ENCODE results near the gene GHITM.
"Not testable (repeated sequence)": the region's sequence is repeated elsewhere in the genome, so short reads cannot be mapped to it uniquely, and the experiment has no call there.

GHITM gene, protein sequence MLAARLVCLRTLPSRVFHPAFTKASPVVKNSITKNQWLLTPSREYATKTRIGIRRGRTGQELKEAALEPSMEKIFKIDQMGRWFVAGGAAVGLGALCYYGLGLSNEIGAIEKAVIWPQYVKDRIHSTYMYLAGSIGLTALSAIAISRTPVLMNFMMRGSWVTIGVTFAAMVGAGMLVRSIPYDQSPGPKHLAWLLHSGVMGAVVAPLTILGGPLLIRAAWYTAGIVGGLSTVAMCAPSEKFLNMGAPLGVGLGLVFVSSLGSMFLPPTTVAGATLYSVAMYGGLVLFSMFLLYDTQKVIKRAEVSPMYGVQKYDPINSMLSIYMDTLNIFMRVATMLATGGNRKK

DNA sequence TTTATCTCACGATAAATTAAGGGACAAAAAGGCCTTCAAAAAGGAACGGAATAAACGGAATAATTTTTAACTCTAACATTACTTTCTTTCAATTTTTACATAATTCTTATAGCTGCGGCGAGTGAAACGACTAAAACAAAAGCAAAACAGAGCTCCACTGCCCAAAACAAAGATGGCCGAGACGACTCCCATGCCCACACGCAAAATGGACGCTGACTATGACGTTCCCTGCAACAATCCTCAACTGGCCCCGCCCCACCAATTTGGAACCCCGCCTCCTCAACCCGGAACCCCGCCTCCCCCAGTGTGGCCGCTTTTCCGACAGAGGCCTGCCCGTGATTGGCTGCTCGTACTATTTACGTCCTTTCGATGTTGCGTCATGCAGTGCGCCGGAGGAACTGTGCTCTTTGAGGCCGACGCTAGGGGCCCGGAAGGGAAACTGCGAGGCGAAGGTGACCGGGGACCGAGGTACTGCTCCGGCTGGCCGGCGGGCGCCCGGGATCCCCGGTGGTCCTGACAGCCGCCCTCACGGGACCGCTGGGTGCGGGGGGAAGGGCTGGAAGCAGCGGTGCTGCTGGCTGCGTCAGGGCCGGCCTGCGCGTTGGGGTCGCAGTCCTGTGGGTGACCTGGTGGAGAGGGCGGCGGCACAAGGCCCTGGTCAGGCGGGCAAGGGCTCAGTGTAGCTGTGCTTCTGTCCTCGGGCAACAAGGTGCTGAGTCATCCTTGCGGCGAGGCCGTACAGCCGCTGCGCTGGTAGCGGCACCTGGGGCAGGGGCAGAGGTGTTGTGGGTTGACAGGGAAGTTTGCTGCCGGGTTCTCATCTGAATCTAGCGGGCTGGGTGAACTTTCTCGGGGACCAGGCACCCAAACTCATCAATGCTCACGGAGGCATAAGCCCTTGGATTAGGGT is at the start of gene GHITM:
Gene GHITM, plus strand, starts transcription at position 384 of the 910 bp plus-strand sequence. CDS start 1,992 bp downstream, outside the sequence.
- peak; percentile 84 to 99 (median 98) for DNase-seq

- DNase-seq = peak in 1 of 56 donors; percentile 3
These were observed 43.4 kb upstream of the GHITM start for GRCh38 chr10:84095811-84096497.

DNA sequence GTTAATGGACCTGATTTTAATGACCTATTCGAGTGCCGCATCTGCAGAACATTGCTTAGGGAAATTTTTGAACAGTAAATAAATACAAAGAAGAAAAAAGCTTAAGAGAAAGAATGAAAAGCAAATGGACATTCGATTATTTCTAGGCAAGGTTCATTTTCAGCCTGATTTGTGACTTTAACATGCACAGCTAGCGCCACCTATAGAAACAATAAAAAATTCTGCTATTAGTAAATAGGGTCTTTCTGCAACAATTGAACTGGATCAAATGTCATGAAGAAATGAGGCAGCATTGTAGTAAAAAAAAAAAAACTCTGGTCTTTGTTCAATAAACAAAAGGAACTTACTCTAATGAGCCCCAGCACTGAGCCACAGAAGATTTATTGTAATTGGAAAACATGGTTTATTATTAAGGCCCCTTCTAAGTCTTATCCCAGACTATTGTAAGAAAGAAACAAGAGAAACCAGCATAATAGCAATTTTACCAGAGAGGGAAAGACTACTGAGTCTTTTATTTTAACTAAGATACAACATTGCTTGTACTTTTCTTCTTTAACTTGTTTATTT is 41.4 kb upstream of the GHITM start:
- DNase-seq = no peak

DNA sequence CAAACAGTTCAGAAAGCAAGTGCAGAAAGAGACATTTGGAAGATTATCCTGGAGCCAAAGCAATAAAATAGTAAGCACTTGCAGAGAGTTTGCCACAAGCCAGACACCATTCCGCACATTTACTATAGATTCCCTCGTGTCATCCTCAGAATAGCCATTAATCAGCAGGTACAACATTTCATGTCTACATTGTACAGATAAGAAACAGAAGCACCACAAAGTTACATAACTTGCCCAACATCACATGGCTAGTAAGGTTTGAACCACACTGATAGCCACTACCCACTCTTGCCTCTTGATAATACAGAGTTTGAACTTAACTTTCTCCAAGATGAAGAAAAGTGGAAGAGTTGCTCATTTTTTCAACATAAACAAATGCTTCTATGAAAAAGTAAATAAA is 40.6 kb upstream of the GHITM start:
- DNase-seq = no peak

DNA sequence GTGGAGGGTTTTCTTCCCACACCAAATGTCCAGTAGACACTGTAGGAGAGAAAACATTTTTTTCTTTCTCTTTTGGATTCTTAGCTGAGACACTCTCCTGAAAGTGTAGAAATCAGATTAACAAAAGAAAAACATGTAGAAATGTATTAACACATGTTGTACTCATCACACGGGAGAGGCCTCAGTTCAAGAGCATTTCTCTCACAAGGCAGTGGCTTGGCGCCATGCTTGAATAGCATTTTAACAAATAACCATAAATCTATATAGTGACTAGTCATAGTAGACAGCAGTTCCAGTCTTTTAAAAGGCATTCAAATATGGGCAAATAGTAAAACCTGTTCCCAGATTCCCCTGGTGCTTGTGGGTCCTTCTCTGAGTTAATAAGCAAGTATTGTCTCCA is 38.3 kb upstream of the GHITM start:
- no peak for DNase-seq

DNA sequence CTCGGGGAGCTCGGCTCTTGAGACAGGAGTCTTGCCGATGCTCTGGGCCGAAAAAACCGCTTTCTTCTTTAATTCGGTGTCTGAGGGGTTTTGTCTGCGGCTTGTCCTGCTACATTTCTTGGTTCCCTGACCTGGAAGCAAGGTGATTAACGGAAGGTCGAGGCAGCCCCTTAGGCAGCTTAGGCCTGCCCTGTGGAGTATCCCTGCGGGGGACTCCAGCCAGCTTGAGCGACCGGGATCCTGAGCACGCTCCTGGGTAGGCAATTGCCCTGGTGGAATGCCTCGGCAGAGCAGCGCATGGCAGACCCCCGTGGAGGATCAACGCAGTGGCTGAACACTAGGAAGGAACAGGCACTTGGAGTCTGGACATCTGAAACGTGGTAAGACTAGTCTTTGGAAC is 30.5 kb upstream of the GHITM start:
- no peak for DNase-seq

DNA sequence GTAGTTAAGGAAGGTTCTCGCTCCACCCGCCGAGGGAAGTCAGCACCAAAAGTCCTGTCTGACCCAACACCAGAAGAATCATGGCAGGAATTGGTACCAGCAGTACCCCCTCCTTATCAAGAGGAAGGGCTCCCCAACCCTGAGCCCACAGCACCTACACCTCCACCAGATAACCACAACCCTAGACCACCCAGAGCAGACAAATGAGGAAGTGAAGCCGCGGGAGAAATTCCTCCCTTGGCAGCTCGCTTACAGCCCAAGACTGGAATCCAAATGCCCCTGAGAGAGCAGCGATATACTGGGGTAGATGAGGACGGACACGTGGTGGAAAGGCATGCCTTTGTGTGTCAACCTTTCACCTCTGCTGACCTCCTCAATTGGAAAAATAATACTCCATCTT is 29.5 kb upstream of the GHITM start:
- not testable (repeated sequence) for DNase-seq

GRCh38 chr10:84113468-84113867 is 25.8 kb upstream of the GHITM start:
- not testable (repeated sequence) for DNase-seq

DNA sequence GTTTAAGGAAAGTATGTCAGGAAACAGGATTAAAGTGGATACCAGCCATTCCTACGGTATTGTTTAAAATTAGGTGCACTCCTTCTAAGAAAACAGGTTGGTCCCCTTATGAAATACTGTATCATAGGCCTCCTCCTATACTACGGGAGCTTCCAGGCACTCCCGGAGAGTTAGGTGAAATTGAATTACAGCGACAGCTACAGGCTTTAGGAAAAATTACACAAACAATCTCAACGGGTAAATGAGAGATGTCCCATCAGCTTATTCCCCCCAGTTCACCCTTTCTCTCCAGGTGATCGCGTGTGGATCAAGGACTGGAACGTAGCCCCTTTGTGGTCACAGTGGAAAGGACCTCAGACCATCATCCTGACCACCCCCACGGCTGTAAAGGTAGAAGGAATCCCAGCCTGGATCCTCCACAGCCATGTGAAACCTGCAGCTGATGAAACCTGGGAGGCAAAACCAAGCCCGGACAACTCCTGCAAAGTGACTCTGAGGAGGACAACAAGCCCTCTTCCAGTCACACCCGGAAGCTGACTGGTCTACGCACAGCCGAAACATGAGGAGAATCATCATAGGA is 25.1 kb upstream of the GHITM start:
- no peak for DNase-seq

DNA sequence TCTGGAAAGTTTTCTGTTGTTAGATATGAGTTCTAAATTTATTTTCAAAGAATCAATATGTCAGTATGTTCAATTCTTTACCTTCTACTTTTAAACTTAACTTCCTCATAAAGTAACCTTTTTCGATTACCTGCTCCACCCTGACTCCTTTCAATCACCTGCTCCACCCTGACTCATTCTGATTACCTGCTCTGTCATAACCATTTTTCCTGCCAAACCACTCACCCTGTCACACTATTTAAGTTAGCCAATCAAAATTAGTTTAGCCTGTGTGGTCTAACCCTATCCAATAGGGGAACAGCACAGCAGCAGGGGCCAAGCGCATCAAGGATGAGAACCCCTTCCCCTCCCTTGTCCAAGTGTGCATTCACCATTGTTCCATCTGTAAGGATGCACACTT is 22.1 kb upstream of the GHITM start:
- DNase-seq = not testable (repeated sequence)

GRCh38 chr10:84117686-84118394 is 21.5 kb upstream of the GHITM start:
- DNase-seq = no peak

DNA sequence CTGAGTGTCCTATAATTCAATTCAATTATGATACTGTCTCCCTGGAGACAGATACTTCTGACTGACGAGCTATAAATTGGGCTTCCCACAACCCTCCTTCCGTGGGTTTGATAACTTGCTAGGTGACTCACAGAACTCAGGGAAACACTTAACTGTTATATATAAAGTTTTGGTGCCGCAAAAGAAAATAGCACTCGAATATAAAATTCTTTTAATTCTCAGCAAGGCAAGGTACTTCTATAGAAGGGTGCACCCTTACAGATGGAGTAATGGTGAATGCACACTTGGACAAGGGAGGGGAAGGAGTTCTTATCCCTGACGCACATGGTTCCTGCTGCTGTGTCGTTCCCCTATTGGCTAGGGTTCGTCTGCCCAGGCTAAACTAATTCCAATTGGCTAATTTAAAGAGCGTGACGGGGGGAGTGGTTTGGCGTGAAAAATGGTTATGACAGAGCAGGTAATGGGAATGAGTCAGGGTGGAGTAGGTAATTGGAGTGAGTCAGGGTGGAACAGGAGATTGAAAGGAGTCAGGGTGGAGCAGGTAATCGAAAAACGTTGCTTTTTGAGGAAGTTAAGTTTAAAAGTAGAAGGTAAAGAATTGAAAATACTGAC is 20.8 kb upstream of the GHITM start:
- peak in 35 of 56 donors; percentile 2 to 81 (median 35) for DNase-seq

DNA sequence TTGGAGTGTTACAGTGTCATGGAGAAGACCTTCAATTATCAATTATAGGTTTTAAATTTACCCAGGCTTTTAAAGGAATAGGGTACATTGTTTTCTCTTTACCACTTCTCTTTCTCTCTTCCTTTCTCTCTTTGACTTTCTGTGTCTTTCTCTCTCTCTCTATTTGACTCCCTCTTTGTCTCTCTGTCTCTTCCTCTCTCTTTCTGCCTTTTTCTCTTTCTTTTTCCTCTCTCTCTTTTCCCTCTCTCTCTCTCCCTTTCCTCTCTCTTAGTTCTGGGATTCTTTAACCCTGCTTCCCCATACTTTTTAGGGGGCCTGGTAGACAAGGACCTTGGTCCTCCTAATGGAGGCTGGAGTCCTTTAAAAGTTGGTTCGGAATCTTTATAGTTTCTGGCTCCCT is 15.9 kb upstream of the GHITM start:
- DNase-seq = no peak

GRCh38 chr10:84125910-84126784 is 13.2 kb upstream of the GHITM start:
- DNase-seq = peak in 2 of 56 donors; percentile 15 to 35

- no peak for DNase-seq
These were observed 12.5 kb upstream of the GHITM start for GRCh38 chr10:84126785-84127167.

DNA sequence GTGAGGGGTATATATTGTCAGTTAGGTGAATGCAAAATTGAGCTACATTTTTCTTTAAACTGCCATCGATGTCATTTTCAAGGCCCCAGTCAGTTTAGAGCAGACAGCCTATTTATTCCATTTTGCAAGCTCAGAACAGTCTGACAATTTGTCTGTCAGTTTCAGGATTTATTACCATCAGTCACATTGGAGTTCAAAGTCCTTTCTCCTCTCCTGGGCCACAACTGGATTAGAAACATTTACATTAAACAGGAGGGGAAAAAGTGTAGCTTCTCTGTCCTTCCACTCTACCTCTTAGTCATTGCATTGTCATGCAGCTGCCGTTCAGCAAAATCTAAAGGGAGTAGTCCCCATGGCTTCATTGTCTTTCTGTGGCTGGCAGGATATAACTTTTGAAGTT is 3.5 kb upstream of the GHITM start:
- DNase-seq = no peak

- no peak for DNase-seq
These were observed 1.5 kb upstream of the GHITM start for GRCh38 chr10:84137811-84138210.

GRCh38 chr10:84138478-84139125 is 707 bp upstream of the GHITM start:
- peak in 1 of 56 donors; percentile 4 for DNase-seq
